SK-N-SH treated with all-trans-retinoic acid at 6 μM for 48 hours (cell line): ENCODE results near the gene HSD11B1.

Experiments used
- ATAC-seq: fragments of 200-7000 bp; cut with Tn5 transposase; 3 replicates; pipeline ENCODE4 v1.9.1; 2020; ENCODE audit warnings: mild to moderate bottlenecking, moderate library complexity
- ARNTL ChIP-seq: fragments of 450-650 bp; formaldehyde crosslinking; IDR thresholded peaks from 2 replicates; pipeline ENCODE4 v1.5.0; 2020; ENCODE audit warnings: low read depth, mild to moderate bottlenecking, moderate library complexity, borderline replicate concordance
- BACH2 ChIP-seq: fragments of 250-450 bp; sonication (Bioruptor Pico); IDR thresholded peaks from 2 replicates; pipeline ENCODE4 v1.9.0; 2021; ENCODE audit warnings: mild to moderate bottlenecking, borderline replicate concordance
- CSDC2 ChIP-seq: fragments of 250-450 bp; sonication (Bioruptor Pico); IDR thresholded peaks from 2 replicates; pipeline ENCODE4 v1.5.0; 2020; ENCODE audit warnings: mild to moderate bottlenecking, moderate library complexity
- CSRNP3 ChIP-seq: fragments of 250-450 bp; sonication (Bioruptor Pico); IDR thresholded peaks from 2 replicates; pipeline ENCODE4 v1.5.1; 2021; ENCODE audit warnings: mild to moderate bottlenecking, moderate library complexity
- ESRRG ChIP-seq: fragments of 250-450 bp; sonication (Bioruptor Pico); IDR thresholded peaks from 2 replicates; pipeline ENCODE4 v1.6.1; 2021; ENCODE audit warnings: mild to moderate bottlenecking
- ISL1 ChIP-seq: fragments of 250-450 bp; sonication (Bioruptor Pico); IDR thresholded peaks from 2 replicates; pipeline ENCODE4 v2.1.2; 2022; ENCODE audit warnings: mild to moderate bottlenecking, moderate library complexity
- OSR1 ChIP-seq: fragments of 250-450 bp; sonication (Bioruptor Pico); IDR thresholded peaks from 2 replicates; pipeline ENCODE4 v1.8.0; 2022; ENCODE audit warnings: moderate library complexity, mild to moderate bottlenecking, inconsistent platforms
- PATZ1 ChIP-seq: fragments of 250-450 bp; sonication (Bioruptor Pico); IDR thresholded peaks from 2 replicates; pipeline ENCODE4 v1.8.0; 2020; ENCODE audit warnings: mild to moderate bottlenecking, moderate library complexity, borderline replicate concordance
- PPARA ChIP-seq: fragments of 250-450 bp; sonication (Bioruptor Pico); IDR thresholded peaks from 2 replicates; pipeline ENCODE4 v1.5.0; 2020; ENCODE audit warnings: mild to moderate bottlenecking, borderline replicate concordance
- RARB ChIP-seq: fragments of 250-450 bp; sonication (Bioruptor Pico); IDR thresholded peaks from 2 replicates; pipeline ENCODE4 v1.8.0; 2021; ENCODE audit warnings: mild to moderate bottlenecking, moderate library complexity
- SNAI2 ChIP-seq: fragments of 250-450 bp; sonication (Bioruptor Pico); IDR thresholded peaks from 2 replicates; pipeline ENCODE4 v1.5.0; 2020; ENCODE audit warnings: mild to moderate bottlenecking, moderate library complexity
- TCF4 ChIP-seq: fragments of 250-450 bp; sonication (Bioruptor Pico); IDR thresholded peaks from 2 replicates; pipeline ENCODE4 v1.8.0; 2021; ENCODE audit warnings: mild to moderate bottlenecking, moderate library complexity, borderline replicate concordance
- TOX ChIP-seq: fragments of 250-450 bp; sonication (Bioruptor Pico); IDR thresholded peaks from 2 replicates; pipeline ENCODE4 v1.8.0; 2021; ENCODE audit warnings: mild to moderate bottlenecking, moderate library complexity, borderline replicate concordance
- ZC3H10 ChIP-seq: fragments of 250-450 bp; sonication (Bioruptor Pico); IDR thresholded peaks from 2 replicates; pipeline ENCODE4 v1.5.1; 2021; ENCODE audit warnings: mild to moderate bottlenecking, moderate library complexity
- ZFP3 ChIP-seq: fragments of 250-450 bp; sonication (Bioruptor Pico); IDR thresholded peaks from 2 replicates; pipeline ENCODE4 v1.5.0; 2020; ENCODE audit warnings: mild to moderate bottlenecking, moderate library complexity
- ZFP30 ChIP-seq: fragments of 450-650 bp; formaldehyde crosslinking; IDR thresholded peaks from 2 replicates; pipeline ENCODE4 v1.5.0; 2022; ENCODE audit warnings: mild to moderate bottlenecking, moderate library complexity
- ZNF565 ChIP-seq: fragments of 450-650 bp; formaldehyde crosslinking; conservative IDR thresholded peaks from 2 replicates; pipeline ENCODE4 v1.5.0; 2020; ENCODE audit warnings: low read depth, mild to moderate bottlenecking, moderate library complexity
- ZNF70 ChIP-seq: fragments of 450-650 bp; formaldehyde crosslinking; IDR thresholded peaks from 2 replicates; pipeline ENCODE4 v1.5.0; 2020; ENCODE audit warnings: mild to moderate bottlenecking, moderate library complexity
- ZNF8 ChIP-seq: fragments of 450-650 bp; formaldehyde crosslinking; IDR thresholded peaks from 2 replicates; pipeline ENCODE4 v1.5.0; 2020; ENCODE audit warnings: mild to moderate bottlenecking, moderate library complexity
- TF ChIP-seq, protein P1 (sequence below): fragments of 250-450 bp; sonication (Bioruptor Pico); IDR thresholded peaks from 2 replicates; pipeline ENCODE4 v1.5.1; 2020; ENCODE audit warnings: low read depth, mild to moderate bottlenecking, moderate library complexity
- TF ChIP-seq, protein P2 (sequence below): fragments of 250-450 bp; sonication (Bioruptor Pico); IDR thresholded peaks from 2 replicates; pipeline ENCODE4 v1.8.0; 2021; ENCODE audit warnings: low read depth, mild to moderate bottlenecking, moderate library complexity, borderline replicate concordance
- TF ChIP-seq, protein P3 (sequence below): fragments of 250-450 bp; sonication (Bioruptor Pico); IDR thresholded peaks from 2 replicates; pipeline ENCODE4 v1.5.0; 2020; ENCODE audit warnings: mild to moderate bottlenecking, moderate library complexity

HSD11B1 gene

DNA sequence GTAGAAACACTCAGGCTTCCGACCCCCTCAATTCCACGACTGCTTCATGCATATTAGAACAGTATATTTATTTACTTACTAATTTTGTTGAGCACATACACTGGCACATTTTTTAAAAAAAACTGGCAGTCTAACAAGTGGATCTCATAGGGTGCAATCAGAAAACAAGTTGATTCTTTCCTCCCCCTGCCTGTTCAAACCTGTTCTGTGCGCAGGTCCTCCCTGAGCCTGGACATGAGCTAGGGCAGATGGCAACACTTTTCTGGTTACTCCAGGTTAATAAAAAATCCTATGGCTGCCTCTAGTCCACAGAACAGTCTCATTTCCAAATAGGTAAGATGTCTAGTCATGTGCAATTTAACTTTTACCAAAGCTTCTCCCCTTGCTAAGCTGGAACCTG is 18.6 kb downstream of the HSD11B1 start:
- no peak for ATAC-seq
- TF ChIP-seq BACH2 (CRISPR knock-in tag) (no peak), RARB (CRISPR knock-in tag) (no peak), ZFP3 (CRISPR knock-in tag) (no peak), ESRRG (CRISPR knock-in tag) (no peak), ZC3H10 (CRISPR knock-in tag) (no peak), ARNTL (no peak), ZNF565 (CRISPR knock-in tag) (no peak), ZNF70 (CRISPR knock-in tag) (no peak), TCF4 (CRISPR knock-in tag) (no peak), ZFP30 (CRISPR knock-in tag) (no peak), CSDC2 (no peak), ZNF8 (no peak), SNAI2 (CRISPR knock-in tag) (no peak), TOX (no peak)
- TF ChIP-seq, protein P1, sequence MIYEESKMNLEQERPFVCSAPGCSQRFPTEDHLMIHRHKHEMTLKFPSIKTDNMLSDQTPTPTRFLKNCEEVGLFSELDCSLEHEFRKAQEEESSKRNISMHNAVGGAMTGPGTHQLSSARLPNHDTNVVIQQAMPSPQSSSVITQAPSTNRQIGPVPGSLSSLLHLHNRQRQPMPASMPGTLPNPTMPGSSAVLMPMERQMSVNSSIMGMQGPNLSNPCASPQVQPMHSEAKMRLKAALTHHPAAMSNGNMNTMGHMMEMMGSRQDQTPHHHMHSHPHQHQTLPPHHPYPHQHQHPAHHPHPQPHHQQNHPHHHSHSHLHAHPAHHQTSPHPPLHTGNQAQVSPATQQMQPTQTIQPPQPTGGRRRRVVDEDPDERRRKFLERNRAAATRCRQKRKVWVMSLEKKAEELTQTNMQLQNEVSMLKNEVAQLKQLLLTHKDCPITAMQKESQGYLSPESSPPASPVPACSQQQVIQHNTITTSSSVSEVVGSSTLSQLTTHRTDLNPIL (CRISPR knock-in tag), result no peak
- TF ChIP-seq, protein P2, sequence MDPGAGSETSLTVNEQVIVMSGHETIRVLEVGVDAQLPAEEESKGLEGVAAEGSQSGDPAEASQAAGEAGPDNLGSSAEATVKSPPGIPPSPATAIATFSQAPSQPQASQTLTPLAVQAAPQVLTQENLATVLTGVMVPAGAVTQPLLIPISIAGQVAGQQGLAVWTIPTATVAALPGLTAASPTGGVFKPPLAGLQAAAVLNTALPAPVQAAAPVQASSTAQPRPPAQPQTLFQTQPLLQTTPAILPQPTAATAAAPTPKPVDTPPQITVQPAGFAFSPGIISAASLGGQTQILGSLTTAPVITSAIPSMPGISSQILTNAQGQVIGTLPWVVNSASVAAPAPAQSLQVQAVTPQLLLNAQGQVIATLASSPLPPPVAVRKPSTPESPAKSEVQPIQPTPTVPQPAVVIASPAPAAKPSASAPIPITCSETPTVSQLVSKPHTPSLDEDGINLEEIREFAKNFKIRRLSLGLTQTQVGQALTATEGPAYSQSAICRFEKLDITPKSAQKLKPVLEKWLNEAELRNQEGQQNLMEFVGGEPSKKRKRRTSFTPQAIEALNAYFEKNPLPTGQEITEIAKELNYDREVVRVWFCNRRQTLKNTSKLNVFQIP (CRISPR knock-in tag), result no peak
- TF ChIP-seq, all 23 proteins: peak for 0

DNA sequence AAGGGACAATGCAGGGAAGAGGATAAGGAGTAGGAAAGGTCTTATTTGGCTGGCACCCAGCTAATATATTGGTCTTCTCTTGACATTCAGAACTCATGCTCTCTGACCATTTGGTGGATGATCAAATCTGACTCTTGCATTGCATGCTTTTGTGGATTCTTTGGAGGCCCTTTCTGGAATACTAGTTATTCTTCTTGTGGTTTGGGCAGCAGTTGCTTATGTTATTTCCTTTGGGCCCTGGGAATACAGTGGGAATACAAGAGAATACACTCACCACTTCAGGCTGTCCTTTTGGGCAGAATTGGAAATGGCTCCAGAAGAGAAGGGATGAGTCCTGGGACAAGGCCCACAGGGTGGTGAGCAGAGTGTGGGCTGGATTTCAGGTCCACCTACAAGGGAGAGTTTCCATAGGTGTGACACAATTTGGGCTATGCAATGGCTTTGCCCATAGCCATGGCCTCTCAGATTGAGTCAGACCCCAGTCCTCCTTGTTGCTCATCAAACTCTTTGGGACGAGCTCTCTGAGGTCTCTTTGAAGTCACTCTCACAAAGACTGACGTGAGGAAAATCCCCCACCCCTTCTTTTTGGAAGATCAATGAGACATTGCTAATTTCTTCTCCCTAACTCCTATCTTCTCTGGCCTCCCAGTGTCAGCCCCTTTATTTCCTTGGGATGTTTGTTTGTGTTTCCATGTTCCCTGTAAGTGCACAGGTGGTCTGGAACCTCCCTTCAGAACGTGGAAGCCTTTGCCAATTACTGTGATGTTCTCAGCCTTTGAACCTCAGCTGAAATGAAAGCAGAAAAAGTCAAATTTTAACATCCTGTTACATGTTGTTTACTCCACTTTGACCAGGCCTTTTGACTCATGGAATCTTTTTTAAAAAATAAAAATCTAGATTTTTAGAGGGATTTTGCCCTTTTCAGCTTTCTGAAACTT is 19.4 kb downstream of the HSD11B1 start:
- TF ChIP-seq ZNF8 (no peak), ZNF70 (CRISPR knock-in tag) (no peak), ARNTL (no peak), ZNF565 (CRISPR knock-in tag) (no peak), ZFP3 (CRISPR knock-in tag) (no peak), ISL1 (CRISPR knock-in tag) (no peak), BACH2 (CRISPR knock-in tag) (no peak), CSRNP3 (CRISPR knock-in tag) (no peak), ZFP30 (CRISPR knock-in tag) (no peak), ZC3H10 (CRISPR knock-in tag) (no peak), SNAI2 (CRISPR knock-in tag) (no peak), PATZ1 (CRISPR knock-in tag) (no peak)
- ATAC-seq, result no peak

- TF ChIP-seq OSR1 (CRISPR knock-in tag) (no peak), ZFP30 (CRISPR knock-in tag) (no peak), PATZ1 (CRISPR knock-in tag) (no peak), ISL1 (CRISPR knock-in tag) (no peak), SNAI2 (CRISPR knock-in tag) (no peak), CSDC2 (no peak), PPARA (CRISPR knock-in tag) (no peak), ZNF8 (no peak), ZNF70 (CRISPR knock-in tag) (no peak), ESRRG (CRISPR knock-in tag) (no peak)
- TF ChIP-seq, protein P1 (CRISPR knock-in tag), result no peak
- TF ChIP-seq, protein P3, sequence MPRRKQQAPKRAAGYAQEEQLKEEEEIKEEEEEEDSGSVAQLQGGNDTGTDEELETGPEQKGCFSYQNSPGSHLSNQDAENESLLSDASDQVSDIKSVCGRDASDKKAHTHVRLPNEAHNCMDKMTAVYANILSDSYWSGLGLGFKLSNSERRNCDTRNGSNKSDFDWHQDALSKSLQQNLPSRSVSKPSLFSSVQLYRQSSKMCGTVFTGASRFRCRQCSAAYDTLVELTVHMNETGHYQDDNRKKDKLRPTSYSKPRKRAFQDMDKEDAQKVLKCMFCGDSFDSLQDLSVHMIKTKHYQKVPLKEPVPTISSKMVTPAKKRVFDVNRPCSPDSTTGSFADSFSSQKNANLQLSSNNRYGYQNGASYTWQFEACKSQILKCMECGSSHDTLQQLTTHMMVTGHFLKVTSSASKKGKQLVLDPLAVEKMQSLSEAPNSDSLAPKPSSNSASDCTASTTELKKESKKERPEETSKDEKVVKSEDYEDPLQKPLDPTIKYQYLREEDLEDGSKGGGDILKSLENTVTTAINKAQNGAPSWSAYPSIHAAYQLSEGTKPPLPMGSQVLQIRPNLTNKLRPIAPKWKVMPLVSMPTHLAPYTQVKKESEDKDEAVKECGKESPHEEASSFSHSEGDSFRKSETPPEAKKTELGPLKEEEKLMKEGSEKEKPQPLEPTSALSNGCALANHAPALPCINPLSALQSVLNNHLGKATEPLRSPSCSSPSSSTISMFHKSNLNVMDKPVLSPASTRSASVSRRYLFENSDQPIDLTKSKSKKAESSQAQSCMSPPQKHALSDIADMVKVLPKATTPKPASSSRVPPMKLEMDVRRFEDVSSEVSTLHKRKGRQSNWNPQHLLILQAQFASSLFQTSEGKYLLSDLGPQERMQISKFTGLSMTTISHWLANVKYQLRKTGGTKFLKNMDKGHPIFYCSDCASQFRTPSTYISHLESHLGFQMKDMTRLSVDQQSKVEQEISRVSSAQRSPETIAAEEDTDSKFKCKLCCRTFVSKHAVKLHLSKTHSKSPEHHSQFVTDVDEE (CRISPR knock-in tag), result no peak
- TF ChIP-seq, all 23 proteins: peak for 0
- no peak for ATAC-seq
Measured at GRCh38 chr1:209727286-209727685, 22.6 kb downstream of the HSD11B1 start.
